Neural progenitor cell (in vitro differentiated cells): ENCODE data around the gene NPC1.

ENCODE experiments used
- EZH2 ChIP-seq: fragments of 200-600 bp; sonication (generic); IDR thresholded peaks from 2 replicates; pipeline ENCODE4 v1.6.1; 2017; ENCODE audit warnings: antibody characterized with exemption, mild to moderate bottlenecking, moderate library complexity
- TF ChIP-seq, protein P1 (sequence below): fragments of 200-600 bp; sonication (generic); IDR thresholded peaks from 2 replicates; pipeline ENCODE4 v1.5.1; 2017; ENCODE audit warnings: antibody characterized with exemption, mild to moderate bottlenecking

DNA sequence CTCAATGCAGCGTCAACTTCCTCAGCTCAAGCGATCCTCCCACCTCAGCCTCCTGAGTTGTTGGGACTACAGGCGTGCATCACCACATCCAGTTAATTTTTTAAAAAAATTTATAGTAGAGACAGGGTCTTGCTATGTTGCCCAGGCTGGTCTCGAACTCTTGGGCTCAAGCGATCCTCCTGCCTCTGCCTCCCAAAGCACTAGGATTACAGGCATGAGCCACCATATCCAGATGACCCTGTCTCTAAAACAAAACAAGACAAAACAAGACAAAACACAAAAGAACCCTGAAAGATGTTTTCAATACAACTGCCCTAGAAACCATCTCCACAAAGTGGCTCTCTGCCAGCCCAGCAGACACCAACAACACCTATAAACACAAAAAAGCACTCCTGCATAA is 45.0 kb upstream of the NPC1 start:
- TF ChIP-seq, protein P1, sequence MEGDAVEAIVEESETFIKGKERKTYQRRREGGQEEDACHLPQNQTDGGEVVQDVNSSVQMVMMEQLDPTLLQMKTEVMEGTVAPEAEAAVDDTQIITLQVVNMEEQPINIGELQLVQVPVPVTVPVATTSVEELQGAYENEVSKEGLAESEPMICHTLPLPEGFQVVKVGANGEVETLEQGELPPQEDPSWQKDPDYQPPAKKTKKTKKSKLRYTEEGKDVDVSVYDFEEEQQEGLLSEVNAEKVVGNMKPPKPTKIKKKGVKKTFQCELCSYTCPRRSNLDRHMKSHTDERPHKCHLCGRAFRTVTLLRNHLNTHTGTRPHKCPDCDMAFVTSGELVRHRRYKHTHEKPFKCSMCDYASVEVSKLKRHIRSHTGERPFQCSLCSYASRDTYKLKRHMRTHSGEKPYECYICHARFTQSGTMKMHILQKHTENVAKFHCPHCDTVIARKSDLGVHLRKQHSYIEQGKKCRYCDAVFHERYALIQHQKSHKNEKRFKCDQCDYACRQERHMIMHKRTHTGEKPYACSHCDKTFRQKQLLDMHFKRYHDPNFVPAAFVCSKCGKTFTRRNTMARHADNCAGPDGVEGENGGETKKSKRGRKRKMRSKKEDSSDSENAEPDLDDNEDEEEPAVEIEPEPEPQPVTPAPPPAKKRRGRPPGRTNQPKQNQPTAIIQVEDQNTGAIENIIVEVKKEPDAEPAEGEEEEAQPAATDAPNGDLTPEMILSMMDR: no peak
- TF ChIP-seq EZH2: no peak
